ENCODE results near the gene MAL.

MAL gene

GRCh38 chr2:95049683-95049955 is 24.1 kb downstream of the MAL start:
- Histone ChIP-seq H3K36me3 (ENCODE audit: insufficient read depth, low read length) (no peaks in the 10 kb centered on the region), H2AFZ (ENCODE audit: low read length) (no peak overlapping the region), H3K9me2 (ENCODE audit: low read depth, low read length) (no peaks in the 10 kb centered on the region), H3K4me1 (ENCODE audit: insufficient read depth, low read length, severe bottlenecking) (no peaks in the 10 kb centered on the region), H3K27me3 (ENCODE audit: insufficient read depth, low read length) (no peaks in the 10 kb centered on the region), H3K4me3 (ENCODE audit: low read depth, low read length, poor library complexity, severe bottlenecking) (no peak overlapping the region), H3K27ac (ENCODE audit: low read depth, low read length, poor library complexity, severe bottlenecking) (no peak overlapping the region), H3K9me3 (ENCODE audit: low read length) (no peaks in the 10 kb centered on the region), H4K20me1 (ENCODE audit: insufficient read depth, low read length) (no peaks in the 10 kb centered on the region), H3K79me2 (ENCODE audit: insufficient read depth, low read length) (no peaks in the 10 kb centered on the region), H3F3A (ENCODE audit: insufficient read depth, low read length) (no peaks in the 10 kb centered on the region), H3K9ac (ENCODE audit: low read length) (no peak overlapping the region), H3K4me2 (ENCODE audit: low read length) (no peak overlapping the region)
- no peak for TF ChIP-seq CTCF (IDR thresholded peaks at IDR 0.05; ENCODE audit: low read length)
- no peak for TF ChIP-seq EZH2 (IDR thresholded peaks at IDR 0.05; ENCODE audit: borderline replicate concordance, low read length)

- Histone ChIP-seq H3K9ac (ENCODE audit: low read length) (no peak overlapping the region), H3K9me2 (ENCODE audit: low read depth, low read length) (no peaks in the 10 kb centered on the region), H3K4me3 (ENCODE audit: low read depth, low read length, poor library complexity, severe bottlenecking) (no peak overlapping the region), H2AFZ (ENCODE audit: low read length) (no peak overlapping the region), H3K4me2 (ENCODE audit: low read length) (no peak overlapping the region), H3K27me3 (ENCODE audit: insufficient read depth, low read length) (no peaks in the 10 kb centered on the region), H3K79me2 (ENCODE audit: insufficient read depth, low read length) (no peaks in the 10 kb centered on the region), H4K20me1 (ENCODE audit: insufficient read depth, low read length) (no peaks in the 10 kb centered on the region), H3K4me1 (ENCODE audit: insufficient read depth, low read length, severe bottlenecking) (no peaks in the 10 kb centered on the region), H3K9me3 (ENCODE audit: low read length) (no peaks in the 10 kb centered on the region), H3K27ac (ENCODE audit: low read depth, low read length, poor library complexity, severe bottlenecking) (no peak overlapping the region), H3F3A (ENCODE audit: insufficient read depth, low read length) (no peaks in the 10 kb centered on the region), H3K36me3 (ENCODE audit: insufficient read depth, low read length) (no peaks in the 10 kb centered on the region)
- TF ChIP-seq CTCF (IDR thresholded peaks at IDR 0.05; ENCODE audit: low read length) (no peak), EZH2 (IDR thresholded peaks at IDR 0.05; ENCODE audit: borderline replicate concordance, low read length) (no peak)
Measured at GRCh38 chr2:95049961-95050360, 24.5 kb downstream of the MAL start.

- Histone ChIP-seq H3K27ac (ENCODE audit: low read depth, low read length, poor library complexity, severe bottlenecking) (no peak overlapping the region), H3K36me3 (ENCODE audit: insufficient read depth, low read length) (no peaks in the 10 kb centered on the region), H3K4me1 (ENCODE audit: insufficient read depth, low read length, severe bottlenecking) (no peaks in the 10 kb centered on the region), H3K27me3 (ENCODE audit: insufficient read depth, low read length) (no peaks in the 10 kb centered on the region), H4K20me1 (ENCODE audit: insufficient read depth, low read length) (no peaks in the 10 kb centered on the region), H3K9me3 (ENCODE audit: low read length) (no peaks in the 10 kb centered on the region), H3K9me2 (ENCODE audit: low read depth, low read length) (no peaks in the 10 kb centered on the region), H3K4me3 (ENCODE audit: low read depth, low read length, poor library complexity, severe bottlenecking) (no peak overlapping the region), H3K4me2 (ENCODE audit: low read length) (no peak overlapping the region), H3K79me2 (ENCODE audit: insufficient read depth, low read length) (no peaks in the 10 kb centered on the region), H2AFZ (ENCODE audit: low read length) (no peak overlapping the region), H3K9ac (ENCODE audit: low read length) (no peak overlapping the region), H3F3A (ENCODE audit: insufficient read depth, low read length) (no peaks in the 10 kb centered on the region)
- TF ChIP-seq EZH2 (IDR thresholded peaks at IDR 0.05; ENCODE audit: borderline replicate concordance, low read length) (no peak), CTCF (IDR thresholded peaks at IDR 0.05; ENCODE audit: low read length) (no peak)
Measured at GRCh38 chr2:95050385-95051300, 25.1 kb downstream of the MAL start.

Measured in OCI-LY1 (cell line).